HepG2 (cell line): ENCODE measurements around the gene POLR2F. TPM values are rescaled to one million over a fixed set of nuclear protein-coding genes. Genes with fewer than 3 reads are reported as not detected.

Source experiments
- BRD4 ChIP-seq: sonication (generic); formaldehyde crosslinking; IDR thresholded peaks from 2 replicates; pipeline ENCODE4 v1.4.0; 2020; ENCODE audit warnings: missing genetic modification reagents
- DPF2 ChIP-seq: sonication (generic); formaldehyde crosslinking; IDR thresholded peaks from 2 replicates; pipeline ENCODE4 v1.4.0; 2020; ENCODE audit warnings: mild to moderate bottlenecking, low read depth, missing genetic modification reagents, borderline replicate concordance
- EP300 ChIP-seq, 3 experiments: sonication (generic) in 1 of 3; formaldehyde crosslinking in 1 of 3; IDR thresholded peaks; 2 replicates each; pipeline versions ENCODE4 v1.5.1 to v1.6.1; 2011 to 2020; ENCODE audit warnings: low read depth in 2 of 3, low read length in 2 of 3, borderline replicate concordance in 1 of 3, improper control_type of control experiment in 1 of 3, mild to moderate bottlenecking in 1 of 3, missing genetic modification reagents in 1 of 3, moderate library complexity in 1 of 3
- ETV5 ChIP-seq: IDR thresholded peaks from 2 replicates; pipeline ENCODE4 v1.6.1; 2018; ENCODE audit warnings: missing biosample characterization, missing genetic modification reagents, inconsistent platforms, borderline replicate concordance
- GTF3A ChIP-seq: sonication (generic); formaldehyde crosslinking; conservative IDR thresholded peaks from 2 replicates; pipeline ENCODE4 v1.4.0; 2020; ENCODE audit warnings: mild to moderate bottlenecking, missing genetic modification reagents
- HOXA7 ChIP-seq: sonication (generic); formaldehyde crosslinking; IDR thresholded peaks from 2 replicates; pipeline ENCODE4 v1.8.1; 2022; ENCODE audit warnings: mild to moderate bottlenecking, missing genetic modification reagents, moderate library complexity
- LCORL ChIP-seq, 2 experiments: fragments of 450-650 bp in 1 of 2; sonication (generic) in 1 of 2; formaldehyde crosslinking in 1 of 2; IDR thresholded peaks; 2 replicates each; pipeline versions ENCODE4 v1.5.0 to v1.6.1; 2017 to 2020; ENCODE audit warnings: antibody characterized with exemption in 1 of 2, missing genetic modification reagents in 1 of 2
- TAF1 ChIP-seq: sonication (generic); formaldehyde crosslinking; IDR thresholded peaks from 2 replicates; pipeline ENCODE4 v1.4.0; 2020; ENCODE audit warnings: missing genetic modification reagents
- TEAD3 ChIP-seq: optimal IDR thresholded peaks from 2 replicates; pipeline ENCODE3; 2016; ENCODE audit warnings: borderline replicate concordance
- TRIM24 ChIP-seq: sonication (generic); formaldehyde crosslinking; IDR thresholded peaks from 2 replicates; pipeline ENCODE4 v1.8.0; 2022; ENCODE audit warnings: mild to moderate bottlenecking, missing genetic modification reagents
- polyA plus RNA-seq, 8 experiments: library from polyadenylated mRNA; depleted of rRNA in 3 of 8; stranded (reverse) in 7 of 8; unstranded in 1 of 8; fragments of >200 nt; fragmentation: Illumina TruSeq in 4 of 8; extraction: Trizol in 4 of 8; gene quantifications; 2 replicates each; pipeline versions ENCODE4 v1.2.1 to v1.2.3, GENCODE V29; 2011 to 2016; ENCODE audit warnings: low read depth in 4 of 8, missing spikeins in 1 of 8, mixed read lengths in 1 of 8; ENCODE audit not compliant: insufficient read depth in 1 of 8
- total RNA-seq, 5 experiments: library from RNA; depleted of rRNA; stranded (reverse); fragments of >200 nt; fragmentation: Illumina TruSeq; extraction: Trizol; gene quantifications; 2 replicates each; pipeline ENCODE4 v1.2.3, GENCODE V29; 2016; ENCODE audit warnings: low read depth in 1 of 5
- TF ChIP-seq, protein P1 (sequence below): sonication (generic); IDR thresholded peaks from 2 replicates; pipeline ENCODE4 v1.6.1; 2016; ENCODE audit warnings: low read depth, borderline replicate concordance
- TF ChIP-seq, protein P2 (sequence below): IDR thresholded peaks from 2 replicates; pipeline ENCODE4 v1.6.1; 2016; ENCODE audit warnings: low read depth
- TF ChIP-seq, protein P3 (sequence below): sonication (generic); formaldehyde crosslinking; IDR thresholded peaks from 2 replicates; pipeline ENCODE4 v1.4.0; 2020; ENCODE audit warnings: missing genetic modification reagents
- TF ChIP-seq, protein P4 (sequence below): IDR thresholded peaks from 2 replicates; pipeline ENCODE4 v1.4.0; 2020; ENCODE audit warnings: mild to moderate bottlenecking, missing genetic modification reagents
- TF ChIP-seq, protein P5 (sequence below): sonication (generic); formaldehyde crosslinking; IDR thresholded peaks from 2 replicates; pipeline ENCODE4 v1.4.0; 2020; ENCODE audit warnings: mild to moderate bottlenecking, missing genetic modification reagents, borderline replicate concordance
- TF ChIP-seq, protein P6 (sequence below): IDR thresholded peaks from 2 replicates; pipeline ENCODE4 v1.6.1; 2016; ENCODE audit warnings: low read depth, borderline replicate concordance

The POLR2F gene
- total and polyA plus RNA-seq, 2 of the 13 experiments (the other 11 are each of a cell fraction or from before 2014, with no cell fraction given), result 135 to 158 TPM

DNA sequence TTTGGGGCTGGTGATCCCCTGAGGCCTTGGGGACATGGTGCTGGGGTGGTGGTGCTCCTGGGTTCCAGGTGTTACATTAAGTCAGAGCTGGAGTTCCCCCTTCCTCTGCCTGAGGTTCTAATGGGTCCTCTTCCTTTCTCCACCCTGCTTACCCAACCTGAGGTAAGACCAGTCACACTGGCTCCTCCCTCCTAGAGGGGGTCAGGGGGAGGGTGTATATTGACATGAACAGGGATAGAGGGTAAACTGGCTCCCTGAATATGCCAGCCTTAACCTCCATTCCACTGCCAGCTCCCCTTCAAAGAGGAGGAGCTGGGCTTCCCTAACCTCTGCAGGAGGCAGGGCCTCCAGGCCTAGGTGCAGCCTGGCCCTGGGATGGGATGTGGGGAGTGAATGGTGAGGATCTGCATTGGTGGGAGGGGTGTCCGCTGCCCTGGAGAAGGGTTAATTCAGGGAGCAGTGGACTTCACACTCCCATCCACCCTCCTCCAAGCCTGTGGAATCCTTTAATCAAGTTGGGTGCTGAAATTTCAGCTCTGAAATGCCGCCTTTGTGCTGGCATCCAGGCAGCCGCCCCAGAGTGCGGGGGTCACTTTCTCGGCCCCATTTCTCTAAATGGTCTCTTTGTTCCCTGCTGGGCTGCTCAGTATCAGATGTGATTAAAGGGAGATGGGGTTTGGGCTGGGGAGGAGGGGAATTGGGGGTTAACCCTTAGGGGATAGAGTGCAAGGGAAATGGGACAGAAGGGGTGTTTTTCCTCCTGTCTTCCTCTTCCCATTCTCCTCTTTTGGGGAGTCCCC is 15.2 kb downstream of the POLR2F start (continued):
- TF ChIP-seq, protein P1, sequence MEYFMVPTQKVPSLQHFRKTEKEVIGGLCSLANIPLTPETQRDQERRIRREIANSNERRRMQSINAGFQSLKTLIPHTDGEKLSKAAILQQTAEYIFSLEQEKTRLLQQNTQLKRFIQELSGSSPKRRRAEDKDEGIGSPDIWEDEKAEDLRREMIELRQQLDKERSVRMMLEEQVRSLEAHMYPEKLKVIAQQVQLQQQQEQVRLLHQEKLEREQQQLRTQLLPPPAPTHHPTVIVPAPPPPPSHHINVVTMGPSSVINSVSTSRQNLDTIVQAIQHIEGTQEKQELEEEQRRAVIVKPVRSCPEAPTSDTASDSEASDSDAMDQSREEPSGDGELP, result 0 out of 2 replicates have a peak, but pooled peaks have one; percentile 21
- TF ChIP-seq, protein P2, sequence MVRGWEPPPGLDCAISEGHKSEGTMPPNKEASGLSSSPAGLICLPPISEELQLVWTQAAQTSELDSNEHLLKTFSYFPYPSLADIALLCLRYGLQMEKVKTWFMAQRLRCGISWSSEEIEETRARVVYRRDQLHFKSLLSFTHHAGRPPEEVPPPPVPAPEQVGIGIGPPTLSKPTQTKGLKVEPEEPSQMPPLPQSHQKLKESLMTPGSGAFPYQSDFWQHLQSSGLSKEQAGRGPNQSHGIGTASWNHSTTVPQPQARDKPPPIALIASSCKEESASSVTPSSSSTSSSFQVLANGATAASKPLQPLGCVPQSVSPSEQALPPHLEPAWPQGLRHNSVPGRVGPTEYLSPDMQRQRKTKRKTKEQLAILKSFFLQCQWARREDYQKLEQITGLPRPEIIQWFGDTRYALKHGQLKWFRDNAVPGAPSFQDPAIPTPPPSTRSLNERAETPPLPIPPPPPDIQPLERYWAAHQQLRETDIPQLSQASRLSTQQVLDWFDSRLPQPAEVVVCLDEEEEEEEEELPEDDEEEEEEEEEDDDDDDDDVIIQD (CRISPR knock-in tag), result no peak
- TF ChIP-seq TRIM24 (no peak), GTF3A (CRISPR knock-in tag) (no peak), ETV5 (CRISPR knock-in tag) (no peak), HOXA7 (CRISPR knock-in tag) (no peak), TEAD3 (CRISPR knock-in tag) (peak; percentile 58), TAF1 (CRISPR knock-in tag) (no peak), BRD4 (CRISPR knock-in tag) (no peak), DPF2 (CRISPR knock-in tag) (peak; percentile 49; the same call in 1 of the 2 replicates), EP300 (IDR thresholded peaks at IDR 0.05; ENCODE audit: low read depth in 2 of 2, low read length in 2 of 2) (peak; percentile 41 to 81; a peak in 2 of 4 replicates), EP300 (CRISPR knock-in tag; IDR thresholded peaks at IDR 0.05; ENCODE audit: borderline replicate concordance) (no peak), LCORL (IDR thresholded peaks at IDR 0.05) (peak; percentile 53; the same call in 1 of the 2 replicates), LCORL (CRISPR knock-in tag; IDR thresholded peaks at IDR 0.05) (peak; percentile 57; the same call in 1 of the 2 replicates)
- TF ChIP-seq, protein P3, sequence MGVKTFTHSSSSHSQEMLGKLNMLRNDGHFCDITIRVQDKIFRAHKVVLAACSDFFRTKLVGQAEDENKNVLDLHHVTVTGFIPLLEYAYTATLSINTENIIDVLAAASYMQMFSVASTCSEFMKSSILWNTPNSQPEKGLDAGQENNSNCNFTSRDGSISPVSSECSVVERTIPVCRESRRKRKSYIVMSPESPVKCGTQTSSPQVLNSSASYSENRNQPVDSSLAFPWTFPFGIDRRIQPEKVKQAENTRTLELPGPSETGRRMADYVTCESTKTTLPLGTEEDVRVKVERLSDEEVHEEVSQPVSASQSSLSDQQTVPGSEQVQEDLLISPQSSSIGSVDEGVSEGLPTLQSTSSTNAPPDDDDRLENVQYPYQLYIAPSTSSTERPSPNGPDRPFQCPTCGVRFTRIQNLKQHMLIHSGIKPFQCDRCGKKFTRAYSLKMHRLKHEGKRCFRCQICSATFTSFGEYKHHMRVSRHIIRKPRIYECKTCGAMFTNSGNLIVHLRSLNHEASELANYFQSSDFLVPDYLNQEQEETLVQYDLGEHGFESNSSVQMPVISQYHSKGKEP (CRISPR knock-in tag), result no peak
- TF ChIP-seq, protein P4, sequence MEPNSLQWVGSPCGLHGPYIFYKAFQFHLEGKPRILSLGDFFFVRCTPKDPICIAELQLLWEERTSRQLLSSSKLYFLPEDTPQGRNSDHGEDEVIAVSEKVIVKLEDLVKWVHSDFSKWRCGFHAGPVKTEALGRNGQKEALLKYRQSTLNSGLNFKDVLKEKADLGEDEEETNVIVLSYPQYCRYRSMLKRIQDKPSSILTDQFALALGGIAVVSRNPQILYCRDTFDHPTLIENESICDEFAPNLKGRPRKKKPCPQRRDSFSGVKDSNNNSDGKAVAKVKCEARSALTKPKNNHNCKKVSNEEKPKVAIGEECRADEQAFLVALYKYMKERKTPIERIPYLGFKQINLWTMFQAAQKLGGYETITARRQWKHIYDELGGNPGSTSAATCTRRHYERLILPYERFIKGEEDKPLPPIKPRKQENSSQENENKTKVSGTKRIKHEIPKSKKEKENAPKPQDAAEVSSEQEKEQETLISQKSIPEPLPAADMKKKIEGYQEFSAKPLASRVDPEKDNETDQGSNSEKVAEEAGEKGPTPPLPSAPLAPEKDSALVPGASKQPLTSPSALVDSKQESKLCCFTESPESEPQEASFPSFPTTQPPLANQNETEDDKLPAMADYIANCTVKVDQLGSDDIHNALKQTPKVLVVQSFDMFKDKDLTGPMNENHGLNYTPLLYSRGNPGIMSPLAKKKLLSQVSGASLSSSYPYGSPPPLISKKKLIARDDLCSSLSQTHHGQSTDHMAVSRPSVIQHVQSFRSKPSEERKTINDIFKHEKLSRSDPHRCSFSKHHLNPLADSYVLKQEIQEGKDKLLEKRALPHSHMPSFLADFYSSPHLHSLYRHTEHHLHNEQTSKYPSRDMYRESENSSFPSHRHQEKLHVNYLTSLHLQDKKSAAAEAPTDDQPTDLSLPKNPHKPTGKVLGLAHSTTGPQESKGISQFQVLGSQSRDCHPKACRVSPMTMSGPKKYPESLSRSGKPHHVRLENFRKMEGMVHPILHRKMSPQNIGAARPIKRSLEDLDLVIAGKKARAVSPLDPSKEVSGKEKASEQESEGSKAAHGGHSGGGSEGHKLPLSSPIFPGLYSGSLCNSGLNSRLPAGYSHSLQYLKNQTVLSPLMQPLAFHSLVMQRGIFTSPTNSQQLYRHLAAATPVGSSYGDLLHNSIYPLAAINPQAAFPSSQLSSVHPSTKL (CRISPR knock-in tag), result peak; percentile 49; the same call in 1 of the 2 replicates
- TF ChIP-seq, protein P5, sequence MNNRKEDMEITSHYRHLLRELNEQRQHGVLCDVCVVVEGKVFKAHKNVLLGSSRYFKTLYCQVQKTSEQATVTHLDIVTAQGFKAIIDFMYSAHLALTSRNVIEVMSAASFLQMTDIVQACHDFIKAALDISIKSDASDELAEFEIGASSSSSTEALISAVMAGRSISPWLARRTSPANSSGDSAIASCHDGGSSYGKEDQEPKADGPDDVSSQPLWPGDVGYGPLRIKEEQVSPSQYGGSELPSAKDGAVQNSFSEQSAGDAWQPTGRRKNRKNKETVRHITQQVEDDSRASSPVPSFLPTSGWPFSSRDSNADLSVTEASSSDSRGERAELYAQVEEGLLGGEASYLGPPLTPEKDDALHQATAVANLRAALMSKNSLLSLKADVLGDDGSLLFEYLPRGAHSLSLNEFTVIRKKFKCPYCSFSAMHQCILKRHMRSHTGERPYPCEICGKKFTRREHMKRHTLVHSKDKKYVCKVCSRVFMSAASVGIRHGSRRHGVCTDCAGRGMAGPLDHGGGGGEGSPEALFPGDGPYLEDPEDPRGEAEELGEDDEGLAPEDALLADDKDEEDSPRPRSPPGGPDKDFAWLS (CRISPR knock-in tag), result 0 out of 2 replicates have a peak, but pooled peaks have one; percentile 59
- TF ChIP-seq, protein P6, sequence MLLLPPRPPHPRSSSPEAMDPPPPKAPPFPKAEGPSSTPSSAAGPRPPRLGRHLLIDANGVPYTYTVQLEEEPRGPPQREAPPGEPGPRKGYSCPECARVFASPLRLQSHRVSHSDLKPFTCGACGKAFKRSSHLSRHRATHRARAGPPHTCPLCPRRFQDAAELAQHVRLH (CRISPR knock-in tag), result no peak
